HepG2 (cell line): Measurements from ENCODE around the gene ODC1. TPM values are rescaled to one million over a fixed set of nuclear protein-coding genes. Genes with fewer than 3 reads are reported as not detected.

Source experiments
- ATF3 ChIP-seq: sonication (generic); formaldehyde crosslinking; IDR thresholded peaks from 2 replicates; pipeline ENCODE4 v1.4.0; 2020; ENCODE audit warnings: missing genetic modification reagents
- CBX1 ChIP-seq: IDR thresholded peaks from one replicate; pipeline ENCODE4 v1.6.1; 2016; ENCODE audit warnings: antibody characterized with exemption, low read depth
- CCDC6 ChIP-seq: sonication (generic); formaldehyde crosslinking; IDR thresholded peaks from 2 replicates; pipeline ENCODE4 v1.8.1; 2022; ENCODE audit warnings: mild to moderate bottlenecking, missing genetic modification reagents, moderate library complexity
- CENPBD1 ChIP-seq: sonication (generic); formaldehyde crosslinking; IDR thresholded peaks from 2 replicates; pipeline ENCODE4 v1.8.0; 2022; ENCODE audit warnings: missing genetic modification reagents, low read depth, mild to moderate bottlenecking, borderline replicate concordance
- CREM ChIP-seq, 2 experiments: sonication (generic) in 1 of 2; formaldehyde crosslinking in 1 of 2; IDR thresholded peaks; 2 replicates each; pipeline versions ENCODE4 v1.4.0 to v1.6.1; 2016 to 2020; ENCODE audit warnings: antibody characterized with exemption in 1 of 2, mild to moderate bottlenecking in 1 of 2, missing genetic modification reagents in 1 of 2
- ESRRA ChIP-seq: sonication (generic); formaldehyde crosslinking; IDR thresholded peaks from 2 replicates; pipeline ENCODE4 v1.5.1; 2020; ENCODE audit warnings: mild to moderate bottlenecking, low read depth, missing genetic modification reagents
- FOXK2 ChIP-seq: fragments of 450-650 bp; IDR thresholded peaks from 2 replicates; pipeline ENCODE4 v1.6.1; 2016
- JDP2 ChIP-seq: sonication (generic); formaldehyde crosslinking; IDR thresholded peaks from 2 replicates; pipeline ENCODE4 v1.8.1; 2022; ENCODE audit warnings: missing genetic modification reagents, borderline replicate concordance
- KDM6A ChIP-seq: IDR thresholded peaks from 2 replicates; pipeline ENCODE4 v1.6.1; 2016; ENCODE audit warnings: low read depth
- MTERF4 ChIP-seq: sonication (generic); formaldehyde crosslinking; IDR thresholded peaks from 2 replicates; pipeline ENCODE4 v1.8.0; 2023; ENCODE audit warnings: mild to moderate bottlenecking, missing genetic modification reagents
- NFE2L2 ChIP-seq: fragments of 150-350 bp; IDR thresholded peaks from 2 replicates; pipeline ENCODE4 v1.6.1; 2014; ENCODE audit warnings: low read length
- NR2C2 ChIP-seq: sonication (generic); formaldehyde crosslinking; IDR thresholded peaks from 2 replicates; pipeline ENCODE4 v1.4.0; 2020; ENCODE audit warnings: missing genetic modification reagents, mild to moderate bottlenecking, moderate library complexity, borderline replicate concordance
- NR2F2 ChIP-seq: IDR thresholded peaks from 2 replicates; pipeline ENCODE4 v1.6.1; 2012; ENCODE audit warnings: low read depth, inconsistent platforms, borderline replicate concordance
- PHB2 ChIP-seq: fragments of 450-650 bp; IDR thresholded peaks from 2 replicates; pipeline ENCODE4 v1.6.1; 2018; ENCODE audit not compliant: partially characterized antibody
- PHF20 ChIP-seq: sonication (generic); formaldehyde crosslinking; IDR thresholded peaks from 2 replicates; pipeline ENCODE4 v1.5.0; 2020; ENCODE audit warnings: mild to moderate bottlenecking, missing genetic modification reagents
- RARA ChIP-seq: IDR thresholded peaks from 2 replicates; pipeline ENCODE4 v1.6.1; 2016; ENCODE audit warnings: missing genetic modification reagents, missing compliant biosample characterization
- RBAK ChIP-seq: sonication (generic); formaldehyde crosslinking; IDR thresholded peaks from 2 replicates; pipeline ENCODE4 v1.5.1; 2020; ENCODE audit warnings: mild to moderate bottlenecking, missing genetic modification reagents
- RFXANK ChIP-seq: IDR thresholded peaks from 2 replicates; pipeline ENCODE4 v1.6.1; 2016
- SOX6 ChIP-seq, 2 experiments: fragments of 450-650 bp in 1 of 2; sonication (generic) in 1 of 2; formaldehyde crosslinking in 1 of 2; IDR thresholded peaks; 2 replicates each; pipeline versions ENCODE4 v1.4.0 to v1.6.1; 2017 to 2020; ENCODE audit warnings: antibody characterized with exemption in 1 of 2, mild to moderate bottlenecking in 1 of 2, missing genetic modification reagents in 1 of 2
- SP1 ChIP-seq, 2 experiments: fragments of 450-650 bp in 1 of 2; sonication (generic) in 1 of 2; formaldehyde crosslinking in 1 of 2; IDR thresholded peaks; 2 replicates each; pipeline versions ENCODE4 v1.4.0 to v1.6.1; 2016 to 2020; ENCODE audit warnings: missing genetic modification reagents in 1 of 2
- TCF12 ChIP-seq, 2 experiments: fragments of 450-650 bp in 1 of 2; sonication (generic) in 1 of 2; formaldehyde crosslinking in 1 of 2; IDR thresholded peaks; 2 replicates each; pipeline versions ENCODE4 v1.6.1 to v1.8.0; 2017 to 2022; ENCODE audit warnings: antibody characterized with exemption in 1 of 2, mild to moderate bottlenecking in 1 of 2, missing genetic modification reagents in 1 of 2, moderate library complexity in 1 of 2
- TFDP2 ChIP-seq: sonication (generic); formaldehyde crosslinking; IDR thresholded peaks from 2 replicates; pipeline ENCODE4 v1.4.0; 2020; ENCODE audit warnings: missing genetic modification reagents
- ZFP90 ChIP-seq: sonication (generic); formaldehyde crosslinking; IDR thresholded peaks from 2 replicates; pipeline ENCODE4 v1.8.0; 2022; ENCODE audit warnings: missing genetic modification reagents, mild to moderate bottlenecking, inconsistent platforms, borderline replicate concordance
- ZNF10 ChIP-seq: sonication (generic); formaldehyde crosslinking; IDR thresholded peaks from 2 replicates; pipeline ENCODE4 v1.4.0; 2020; ENCODE audit warnings: mild to moderate bottlenecking, low read depth, missing genetic modification reagents, borderline replicate concordance
- ZNF33A ChIP-seq: sonication (generic); formaldehyde crosslinking; IDR thresholded peaks from 2 replicates; pipeline ENCODE4 v1.5.1; 2020; ENCODE audit warnings: missing genetic modification reagents, mild to moderate bottlenecking, moderate library complexity, borderline replicate concordance
- ZNF33B ChIP-seq: sonication (generic); formaldehyde crosslinking; IDR thresholded peaks from 2 replicates; pipeline ENCODE4 v1.5.1; 2020; ENCODE audit warnings: mild to moderate bottlenecking, missing genetic modification reagents
- ZNF451 ChIP-seq: sonication (generic); formaldehyde crosslinking; IDR thresholded peaks from 2 replicates; pipeline ENCODE4 v1.5.0; 2020; ENCODE audit warnings: mild to moderate bottlenecking, missing genetic modification reagents
- ZNF746 ChIP-seq: sonication (generic); formaldehyde crosslinking; IDR thresholded peaks from 2 replicates; pipeline ENCODE4 v1.8.0; 2022; ENCODE audit warnings: mild to moderate bottlenecking, missing genetic modification reagents
- polyA plus RNA-seq, 8 experiments: library from polyadenylated mRNA; depleted of rRNA in 3 of 8; stranded (reverse) in 7 of 8; unstranded in 1 of 8; fragments of >200 nt; fragmentation: Illumina TruSeq in 4 of 8; extraction: Trizol in 4 of 8; gene quantifications; 2 replicates each; pipeline versions ENCODE4 v1.2.1 to v1.2.3, GENCODE V29; 2011 to 2016; ENCODE audit warnings: low read depth in 4 of 8, missing spikeins in 1 of 8, mixed read lengths in 1 of 8; ENCODE audit not compliant: insufficient read depth in 1 of 8
- total RNA-seq, 5 experiments: library from RNA; depleted of rRNA; stranded (reverse); fragments of >200 nt; fragmentation: Illumina TruSeq; extraction: Trizol; gene quantifications; 2 replicates each; pipeline ENCODE4 v1.2.3, GENCODE V29; 2016; ENCODE audit warnings: low read depth in 1 of 5

ODC1 gene
- total and polyA plus RNA-seq, 2 of the 13 experiments (the other 11 are each of a cell fraction or from before 2014, with no cell fraction given): 142 to 371 TPM

GRCh38 chr2:10408649-10409579 is 39.2 kb downstream of the ODC1 start (continued):
- TF ChIP-seq ZNF746 (CRISPR knock-in tag) (no peak), FOXK2 (no peak), ZNF451 (no peak), PHB2 (no peak), ZNF33B (CRISPR knock-in tag) (no peak), ATF3 (CRISPR knock-in tag) (no peak), RBAK (CRISPR knock-in tag) (no peak), SP1 (IDR thresholded peaks at IDR 0.05) (no peak), SP1 (CRISPR knock-in tag; IDR thresholded peaks at IDR 0.05) (peak; percentile 95), CBX1 (peak; percentile 28), ESRRA (CRISPR knock-in tag) (peak; percentile 66; the same call in 1 of the 2 replicates), RARA (no peak), NFE2L2 (no peak; the same call in 1 of the 2 replicates), SOX6 (IDR thresholded peaks at IDR 0.05) (no peak), SOX6 (CRISPR knock-in tag; IDR thresholded peaks at IDR 0.05) (peak; percentile 72), NR2C2 (CRISPR knock-in tag) (peak; percentile 27; the same call in 1 of the 2 replicates), TCF12 (IDR thresholded peaks at IDR 0.05) (no peak), TCF12 (CRISPR knock-in tag; IDR thresholded peaks at IDR 0.05) (no peak), CREM (IDR thresholded peaks at IDR 0.05) (0 out of 2 replicates have a peak, but pooled peaks have one; percentile 35), CREM (CRISPR knock-in tag; IDR thresholded peaks at IDR 0.05) (no peak), CCDC6 (peak; percentile 95), RFXANK (0 out of 2 replicates have a peak, but pooled peaks have one; percentile 29), MTERF4 (no peak), NR2F2 (no peak), JDP2 (CRISPR knock-in tag) (no peak), CENPBD1 (no peak), ZNF10 (CRISPR knock-in tag) (no peak), ZNF33A (CRISPR knock-in tag) (no peak), TFDP2 (peak; percentile 55; the same call in 1 of the 2 replicates), KDM6A (CRISPR knock-in tag) (no peak), ZFP90 (CRISPR knock-in tag) (no peak), PHF20 (no peak)
